ENCODE results near the gene SLCO4A1. TPM values are rescaled to one million over a fixed set of nuclear protein-coding genes. Genes with fewer than 3 reads are reported as not detected.

SLCO4A1 gene
- total and polyA plus RNA-seq, 2 of the 4 experiments (the other 2 are of a cell fraction), result 0.72 to 1.1 TPM

DNA sequence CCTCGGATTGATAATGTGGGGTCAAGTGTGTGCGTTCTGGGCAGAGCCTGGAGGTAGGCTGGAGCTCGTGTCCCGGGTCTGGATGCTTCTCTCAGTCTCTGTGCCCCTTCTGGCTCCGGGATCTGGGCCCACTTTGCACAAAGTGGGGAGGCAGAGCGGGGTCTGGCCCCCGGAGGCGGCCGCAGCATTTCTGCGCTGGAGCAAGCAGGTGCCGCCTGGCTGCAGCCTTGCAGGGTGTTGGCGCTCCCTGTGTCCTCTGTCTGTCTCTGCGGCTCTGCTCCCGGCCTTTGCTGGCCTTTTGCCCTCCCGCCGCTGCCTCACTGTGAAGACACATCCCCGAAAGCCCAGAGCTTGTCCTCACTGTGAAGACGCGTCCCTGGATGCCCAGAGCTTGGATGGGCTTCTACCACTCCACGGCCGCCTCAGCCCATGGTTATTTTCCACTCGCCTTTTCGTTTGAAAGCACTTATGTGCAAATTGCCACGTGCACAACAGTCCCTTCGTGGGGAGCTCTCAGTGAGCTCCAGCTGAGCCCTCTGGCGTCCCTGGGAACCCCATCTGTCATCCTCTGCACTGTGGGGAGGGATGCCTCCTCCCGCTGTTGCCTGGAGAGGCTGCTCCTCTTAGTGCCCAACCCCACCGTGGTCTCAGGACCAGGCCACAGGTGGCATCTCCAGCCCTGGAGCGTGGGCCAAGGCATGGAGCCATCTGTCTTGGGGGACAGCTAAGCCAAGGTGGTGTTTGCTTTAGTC, 17.4 kb downstream of the SLCO4A1 start:
- intact Hi-C loops (cut with micrococcal nuclease) (no loop called here), dilution Hi-C loops (cut with HindIII; ENCODE audit: low sequenced_read_pairs, unreplicated experiment) (no loop called here), in situ Hi-C loops (cut with MboI; ENCODE audit: low sequenced_read_pairs) (no loop called here)
- H4K8ac ChIP-seq (ENCODE audit: low read depth in 2 of 2, low read length in 2 of 2), result no peak overlapping the region
- H3K36me3 ChIP-seq (ENCODE audit: control insufficient read depth, insufficient read depth, low read length), result no peaks in the 10 kb centered on the region
- H2BK120ac ChIP-seq (ENCODE audit: low read depth, low read length), result no peak overlapping the region
- no peaks in the 10 kb centered on the region for H3K9me3 ChIP-seq (ENCODE audit: control insufficient read depth, insufficient read depth, low read length)
- no peak overlapping the region for H3K14ac ChIP-seq (replicated peaks; ENCODE audit: low read depth, low read length)
- H3K79me1 ChIP-seq (ENCODE audit: low read depth in 1 of 2, low read length in 2 of 2), result no peaks in the 10 kb centered on the region
- no peak for DNase-seq
- no peak overlapping the region for H3K4ac ChIP-seq (ENCODE audit: low read depth, low read length)
- no peak overlapping the region for H4K5ac ChIP-seq (ENCODE audit: low read depth, low read length)
- H4K91ac ChIP-seq (ENCODE audit: insufficient read depth, low read depth, low read length), result no peak overlapping the region
- no peak overlapping the region for H2AK9ac ChIP-seq (replicated peaks; ENCODE audit: low read depth, low read length, poor library complexity)
- H2AK5ac ChIP-seq (ENCODE audit: low read depth, low read length), result no peak overlapping the region
- H3K4me3 ChIP-seq (ENCODE audit: insufficient read depth, low read depth, low read length), result no peak overlapping the region
- no peaks in the 10 kb centered on the region for H3K9me1 ChIP-seq (ENCODE audit: insufficient read depth, low read length)
- no peak overlapping the region for H2BK20ac ChIP-seq (ENCODE audit: low read depth, low read length)
- H3K56ac ChIP-seq (ENCODE audit: extremely low read depth, insufficient read depth, low read length), result no peak overlapping the region
- H2BK15ac ChIP-seq (ENCODE audit: low read depth, low read length), result no peak overlapping the region
- H2AFZ ChIP-seq (replicated peaks; ENCODE audit: low read length, poor library complexity), result no peak overlapping the region
- 89% methylated on average over 23 of the region's 29 CpGs; no CpG with 5 or more reads in 1 of the 2 experiments for WGBS, 2 experiments (ENCODE audit: extremely low coverage in 2 of 2, insufficient read length in 1 of 2)
- ChIA-PET CTCF (no interaction called here), POLR2A (ENCODE audit: unreplicated experiment) (no interaction called here)
- H3K4me1 ChIP-seq (ENCODE audit: control insufficient read depth, insufficient read depth, low read length), result peaks cover 5% of the 10 kb centered on the region
- H3K9ac ChIP-seq (ENCODE audit: low read depth, low read length), result no peak overlapping the region
- no TSS peak for BruUV-seq (replicated peaks)
- no peak overlapping the region for H3K27ac ChIP-seq (ENCODE audit: insufficient read depth, low read length)
- H3K23ac ChIP-seq (ENCODE audit: low read depth, low read length), result no peak overlapping the region
- TF ChIP-seq, protein P1, sequence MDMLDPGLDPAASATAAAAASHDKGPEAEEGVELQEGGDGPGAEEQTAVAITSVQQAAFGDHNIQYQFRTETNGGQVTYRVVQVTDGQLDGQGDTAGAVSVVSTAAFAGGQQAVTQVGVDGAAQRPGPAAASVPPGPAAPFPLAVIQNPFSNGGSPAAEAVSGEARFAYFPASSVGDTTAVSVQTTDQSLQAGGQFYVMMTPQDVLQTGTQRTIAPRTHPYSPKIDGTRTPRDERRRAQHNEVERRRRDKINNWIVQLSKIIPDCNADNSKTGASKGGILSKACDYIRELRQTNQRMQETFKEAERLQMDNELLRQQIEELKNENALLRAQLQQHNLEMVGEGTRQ (IDR thresholded peaks at IDR 0.05; ENCODE audit: low read depth, low read length), result no peak
- H3K18ac ChIP-seq (ENCODE audit: low read depth, low read length), result no peak overlapping the region
- H3K27me3 ChIP-seq (ENCODE audit: control insufficient read depth, insufficient read depth, low read length), result no peaks in the 10 kb centered on the region
- H2BK5ac ChIP-seq (ENCODE audit: low read depth, low read length, poor library complexity, severe bottlenecking), result no peak overlapping the region
- no peak overlapping the region for H3K4me2 ChIP-seq (ENCODE audit: low read depth, low read length)
- no peaks in the 10 kb centered on the region; the same call in 1 of the 2 replicates for H4K20me1 ChIP-seq (ENCODE audit: insufficient read depth, low read length)
- no peak for ATAC-seq (ENCODE audit: low read depth)

All from IMR-90 (cell line).